ENCODE measurements around the gene PITPNC1.

- TF ChIP-seq CTCF (IDR thresholded peaks at IDR 0.05) (no peak), ZFX (IDR thresholded peaks at IDR 0.05; ENCODE audit: borderline replicate concordance) (no peak)
Measured at GRCh38 chr17:67443931-67444595, 67.0 kb downstream of the PITPNC1 start.
